HepG2 (cell line): Measurements from ENCODE around the gene DGKD.

ENCODE experiments used
- HNRNPL ChIP-seq: fragments of 200-400 bp; formaldehyde crosslinking; IDR thresholded peaks from 2 replicates; pipeline ENCODE4 v1.6.1; 2017; ENCODE audit warnings: mild to moderate bottlenecking, low read depth, low read length
- MLX ChIP-seq: IDR thresholded peaks from 2 replicates; pipeline ENCODE4 v1.6.1; 2016
- NPAS2 ChIP-seq: sonication (generic); formaldehyde crosslinking; IDR thresholded peaks from 2 replicates; pipeline ENCODE4 v1.8.0; 2022; ENCODE audit warnings: mild to moderate bottlenecking, missing genetic modification reagents, borderline replicate concordance
- RNF219 ChIP-seq: sonication (generic); formaldehyde crosslinking; IDR thresholded peaks from 2 replicates; pipeline ENCODE4 v1.5.0; 2020; ENCODE audit warnings: mild to moderate bottlenecking, missing genetic modification reagents
- ZFX ChIP-seq: sonication (generic); formaldehyde crosslinking; IDR thresholded peaks from 2 replicates; pipeline ENCODE4 v1.4.0; 2020; ENCODE audit warnings: mild to moderate bottlenecking, low read depth, missing genetic modification reagents, moderate library complexity
- ZNF138 ChIP-seq: sonication (generic); formaldehyde crosslinking; IDR thresholded peaks from 2 replicates; pipeline ENCODE4 v1.5.0; 2020; ENCODE audit warnings: mild to moderate bottlenecking, low read depth, missing genetic modification reagents
- ZNF3 ChIP-seq: IDR thresholded peaks from 2 replicates; pipeline ENCODE4 v1.7.0; 2017; ENCODE audit warnings: inconsistent platforms
- ZNF367 ChIP-seq: sonication (generic); formaldehyde crosslinking; IDR thresholded peaks from 2 replicates; pipeline ENCODE4 v1.4.0; 2020; ENCODE audit warnings: missing genetic modification reagents, borderline replicate concordance
- TF ChIP-seq, protein P1 (sequence below): sonication (generic); formaldehyde crosslinking; IDR thresholded peaks from 2 replicates; pipeline ENCODE4 v1.4.0; 2020; ENCODE audit warnings: missing genetic modification reagents
- TF ChIP-seq, protein P2 (sequence below): sonication (generic); formaldehyde crosslinking; IDR thresholded peaks from 2 replicates; pipeline ENCODE4 v1.5.0; 2020; ENCODE audit warnings: mild to moderate bottlenecking, missing genetic modification reagents, moderate library complexity

- TF ChIP-seq HNRNPL (no peak), RNF219 (no peak), MLX (CRISPR knock-in tag) (no peak), ZNF3 (no peak), ZNF367 (CRISPR knock-in tag) (no peak), NPAS2 (CRISPR knock-in tag) (no peak), ZFX (CRISPR knock-in tag) (no peak), ZNF138 (CRISPR knock-in tag) (no peak)
- TF ChIP-seq, protein P1, sequence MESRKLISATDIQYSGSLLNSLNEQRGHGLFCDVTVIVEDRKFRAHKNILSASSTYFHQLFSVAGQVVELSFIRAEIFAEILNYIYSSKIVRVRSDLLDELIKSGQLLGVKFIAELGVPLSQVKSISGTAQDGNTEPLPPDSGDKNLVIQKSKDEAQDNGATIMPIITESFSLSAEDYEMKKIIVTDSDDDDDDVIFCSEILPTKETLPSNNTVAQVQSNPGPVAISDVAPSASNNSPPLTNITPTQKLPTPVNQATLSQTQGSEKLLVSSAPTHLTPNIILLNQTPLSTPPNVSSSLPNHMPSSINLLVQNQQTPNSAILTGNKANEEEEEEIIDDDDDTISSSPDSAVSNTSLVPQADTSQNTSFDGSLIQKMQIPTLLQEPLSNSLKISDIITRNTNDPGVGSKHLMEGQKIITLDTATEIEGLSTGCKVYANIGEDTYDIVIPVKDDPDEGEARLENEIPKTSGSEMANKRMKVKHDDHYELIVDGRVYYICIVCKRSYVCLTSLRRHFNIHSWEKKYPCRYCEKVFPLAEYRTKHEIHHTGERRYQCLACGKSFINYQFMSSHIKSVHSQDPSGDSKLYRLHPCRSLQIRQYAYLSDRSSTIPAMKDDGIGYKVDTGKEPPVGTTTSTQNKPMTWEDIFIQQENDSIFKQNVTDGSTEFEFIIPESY (CRISPR knock-in tag): no peak
- TF ChIP-seq, protein P2, sequence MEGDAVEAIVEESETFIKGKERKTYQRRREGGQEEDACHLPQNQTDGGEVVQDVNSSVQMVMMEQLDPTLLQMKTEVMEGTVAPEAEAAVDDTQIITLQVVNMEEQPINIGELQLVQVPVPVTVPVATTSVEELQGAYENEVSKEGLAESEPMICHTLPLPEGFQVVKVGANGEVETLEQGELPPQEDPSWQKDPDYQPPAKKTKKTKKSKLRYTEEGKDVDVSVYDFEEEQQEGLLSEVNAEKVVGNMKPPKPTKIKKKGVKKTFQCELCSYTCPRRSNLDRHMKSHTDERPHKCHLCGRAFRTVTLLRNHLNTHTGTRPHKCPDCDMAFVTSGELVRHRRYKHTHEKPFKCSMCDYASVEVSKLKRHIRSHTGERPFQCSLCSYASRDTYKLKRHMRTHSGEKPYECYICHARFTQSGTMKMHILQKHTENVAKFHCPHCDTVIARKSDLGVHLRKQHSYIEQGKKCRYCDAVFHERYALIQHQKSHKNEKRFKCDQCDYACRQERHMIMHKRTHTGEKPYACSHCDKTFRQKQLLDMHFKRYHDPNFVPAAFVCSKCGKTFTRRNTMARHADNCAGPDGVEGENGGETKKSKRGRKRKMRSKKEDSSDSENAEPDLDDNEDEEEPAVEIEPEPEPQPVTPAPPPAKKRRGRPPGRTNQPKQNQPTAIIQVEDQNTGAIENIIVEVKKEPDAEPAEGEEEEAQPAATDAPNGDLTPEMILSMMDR: no peak
These were observed 94.3 kb downstream of the DGKD start for GRCh38 chr2:233448575-233448974.
